ENCODE data around the gene RCBTB2.

- TF ChIP-seq CTCF (IDR thresholded peaks at IDR 0.05) (no peak), POLR2A (IDR thresholded peaks at IDR 0.05) (no peak)
Measured at GRCh38 chr13:48547663-48548092, 14.8 kb upstream of the RCBTB2 start.
